Measurements from ENCODE around the gene GLB1L2.

GLB1L2 gene

GRCh38 chr11:134409552-134410429 is 78.0 kb downstream of the GLB1L2 start:
- ChIA-PET POLR2A (ENCODE audit: low non-redundant PET) (no interaction called here), CTCF (no interaction called here)
- H3K27ac ChIP-seq: no peak overlapping the region
- TF ChIP-seq, protein P1, sequence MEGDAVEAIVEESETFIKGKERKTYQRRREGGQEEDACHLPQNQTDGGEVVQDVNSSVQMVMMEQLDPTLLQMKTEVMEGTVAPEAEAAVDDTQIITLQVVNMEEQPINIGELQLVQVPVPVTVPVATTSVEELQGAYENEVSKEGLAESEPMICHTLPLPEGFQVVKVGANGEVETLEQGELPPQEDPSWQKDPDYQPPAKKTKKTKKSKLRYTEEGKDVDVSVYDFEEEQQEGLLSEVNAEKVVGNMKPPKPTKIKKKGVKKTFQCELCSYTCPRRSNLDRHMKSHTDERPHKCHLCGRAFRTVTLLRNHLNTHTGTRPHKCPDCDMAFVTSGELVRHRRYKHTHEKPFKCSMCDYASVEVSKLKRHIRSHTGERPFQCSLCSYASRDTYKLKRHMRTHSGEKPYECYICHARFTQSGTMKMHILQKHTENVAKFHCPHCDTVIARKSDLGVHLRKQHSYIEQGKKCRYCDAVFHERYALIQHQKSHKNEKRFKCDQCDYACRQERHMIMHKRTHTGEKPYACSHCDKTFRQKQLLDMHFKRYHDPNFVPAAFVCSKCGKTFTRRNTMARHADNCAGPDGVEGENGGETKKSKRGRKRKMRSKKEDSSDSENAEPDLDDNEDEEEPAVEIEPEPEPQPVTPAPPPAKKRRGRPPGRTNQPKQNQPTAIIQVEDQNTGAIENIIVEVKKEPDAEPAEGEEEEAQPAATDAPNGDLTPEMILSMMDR (conservative IDR thresholded peaks at IDR 0.05; ENCODE audit: low read depth): no peak
- DNase-seq (ENCODE audit: low spot score): no peak

GRCh38 chr11:134410766-134411165 is 79.0 kb downstream of the GLB1L2 start:
- ChIA-PET POLR2A (ENCODE audit: low non-redundant PET) (no interaction called here), CTCF (no interaction called here)
- TF ChIP-seq, protein P1 (conservative IDR thresholded peaks at IDR 0.05; ENCODE audit: low read depth): no peak
- no peak for DNase-seq (ENCODE audit: low spot score)
- H3K27ac ChIP-seq: no peak overlapping the region

GRCh38 chr11:134412203-134413042 is 80.6 kb downstream of the GLB1L2 start, which contains the start of gene B3GAT1:
Gene B3GAT1 (minus strand): TSS chr11:134412242. CDS start chr11:134387659, 24,583 bp downstream.
- POLR2A ChIA-PET (ENCODE audit: low non-redundant PET): no interaction called here
- TF ChIP-seq, protein P1 (conservative IDR thresholded peaks at IDR 0.05; ENCODE audit: low read depth): no peak
- no peak for DNase-seq (ENCODE audit: low spot score)
- H3K27ac ChIP-seq: no peak within 1 kb of the TSS
- CTCF ChIA-PET: no interaction called here

GRCh38 chr11:134413043-134413825 is 81.4 kb downstream of the GLB1L2 start:
- TF ChIP-seq, protein P1 (conservative IDR thresholded peaks at IDR 0.05; ENCODE audit: low read depth): no peak
- no peak for DNase-seq (ENCODE audit: low spot score)
- H3K27ac ChIP-seq: no peak overlapping the region
- ChIA-PET POLR2A (ENCODE audit: low non-redundant PET) (no interaction called here), CTCF (no interaction called here)

DNA sequence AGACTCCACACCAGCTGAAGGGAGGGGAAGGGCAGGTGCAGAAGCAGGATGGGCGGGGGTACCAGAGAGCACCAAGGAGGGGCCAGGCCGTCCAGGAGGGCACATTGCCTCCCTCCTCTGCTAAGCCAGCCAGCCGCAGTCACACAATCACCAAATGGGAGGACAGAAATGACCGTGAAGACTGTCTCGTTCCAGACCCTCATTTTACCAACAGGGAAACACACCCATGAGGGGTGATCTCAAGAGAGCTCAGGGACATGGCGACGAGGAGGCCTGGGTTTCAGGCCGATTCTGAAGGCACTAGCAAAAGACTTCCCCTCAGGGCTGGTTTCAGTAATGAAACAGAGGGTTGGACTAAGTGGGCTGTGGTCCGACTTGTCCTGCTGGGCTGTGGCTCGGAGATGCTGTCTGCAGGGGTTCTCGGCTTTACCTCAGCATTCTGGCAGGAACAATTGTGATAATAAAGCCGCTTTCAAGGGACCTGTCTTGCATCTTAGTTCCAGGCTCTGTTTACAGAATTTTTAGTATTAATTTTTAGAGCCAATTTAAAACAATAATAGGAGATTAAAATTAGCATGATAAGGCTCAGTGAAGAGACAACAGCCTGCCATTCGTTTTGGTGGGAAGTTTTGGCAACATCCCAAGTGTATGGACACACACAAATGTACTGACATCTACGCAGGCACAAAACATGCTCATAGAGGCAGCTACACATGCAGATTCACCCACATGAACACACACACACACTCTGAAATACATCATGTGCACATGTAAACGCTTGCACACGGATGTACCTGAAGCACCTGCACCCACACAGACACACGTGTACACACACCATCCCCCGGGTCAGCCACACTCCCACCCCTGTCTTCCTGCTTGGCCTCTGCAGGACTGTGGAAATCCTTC is 82.3 kb downstream of the GLB1L2 start:
- TF ChIP-seq, protein P1 (conservative IDR thresholded peaks at IDR 0.05; ENCODE audit: low read depth): no peak
- ChIA-PET CTCF (no interaction called here), POLR2A (ENCODE audit: low non-redundant PET) (no interaction called here)
- no peak overlapping the region for H3K27ac ChIP-seq
- no peak for DNase-seq (ENCODE audit: low spot score)
